HTR-8/SVneo (cell line): Measurements from ENCODE around the gene CLEC18B.
"Not testable (repeated sequence)": the region's sequence is repeated elsewhere in the genome, so short reads cannot be mapped to it uniquely, and the experiment has no call there.

ENCODE experiments used
- DNase-seq: peaks from one replicate; pipeline ENCODE4 v3.0.0; 2011; ENCODE audit warnings: low spot score, mixed read lengths; ENCODE audit not compliant: insufficient read length
- FAIRE-seq: peaks from 2 replicates; lab custom pipeline; 2011; peaks lifted over from hg19 to GRCh38; lab: Jason Lieb, UNC

Gene CLEC18B

GRCh38 chr16:74368002-74368911 is 53.0 kb downstream of the CLEC18B start:
- DNase-seq (peak; percentile 97), FAIRE-seq (peak; percentile 100)

GRCh38 chr16:74367469-74368001 is 53.7 kb downstream of the CLEC18B start:
- not testable (repeated sequence) for DNase-seq, FAIRE-seq

- not testable (repeated sequence) for DNase-seq
These were observed 59.4 kb downstream of the CLEC18B start for GRCh38 chr16:74361646-74362610.

More at GRCh38 chr16:74361646-74362610, 59.4 kb downstream of the CLEC18B start:
- FAIRE-seq = peak; percentile 73
